Activated T-cell treated with anti-CD3 and anti-CD28 coated beads, Interleukin-2, amount 50 U/mL, for 48 hours (primary cell): Measurements from ENCODE around the gene TERC.

Experiments used
- DNase-seq, 2 experiments: peaks; one replicate each; pipeline ENCODE4 v3.0.0-alpha.2; 2020

TERC gene

GRCh38 chr3:169764882-169765612, at the start of gene TERC:
Gene TERC, minus strand, starts transcription at chr3:169765060.
- peak; percentile 94 to 95 for DNase-seq

GRCh38 chr3:169813757-169814517, 49.1 kb upstream of the TERC start:
- DNase-seq = peak; percentile 82 to 85

DNA sequence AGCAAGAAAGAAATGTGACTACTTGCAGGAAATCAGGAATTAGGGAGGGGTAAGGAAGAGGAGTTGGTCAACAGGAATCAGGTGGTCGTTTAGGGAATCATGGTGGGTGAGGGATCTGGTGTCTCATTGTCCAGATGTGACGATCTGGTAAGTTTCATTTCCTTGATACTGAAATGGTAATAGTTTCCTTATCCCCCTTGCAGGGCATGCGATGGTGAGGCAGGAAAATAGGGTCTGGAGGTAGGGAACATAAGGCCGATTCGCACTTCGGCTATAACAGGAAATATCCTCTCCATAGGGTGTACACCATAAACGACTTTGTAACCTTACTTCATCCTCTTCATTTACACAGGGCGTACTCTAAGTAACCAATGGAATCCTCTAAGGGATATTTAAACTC, 48.4 kb upstream of the TERC start:
- DNase-seq = no peak

- peak; percentile 85 for DNase-seq
Measured at GRCh38 chr3:169812332-169813235, 47.7 kb upstream of the TERC start, which contains the start of the genes LRRC34 and LRRIQ4. Gene LRRC34, minus strand, starts transcription at chr3:169812904. Its CDS starts 356 bp downstream, at chr3:169812548. Gene LRRIQ4, plus strand, starts transcription at chr3:169812870. Its CDS starts 9,052 bp downstream, at chr3:169821922.

- peak; percentile 29 to 37 for DNase-seq
Measured at GRCh38 chr3:169811631-169812331, 46.9 kb upstream of the TERC start.

- DNase-seq = no peak
Measured at GRCh38 chr3:169809230-169809795, 44.5 kb upstream of the TERC start.

DNA sequence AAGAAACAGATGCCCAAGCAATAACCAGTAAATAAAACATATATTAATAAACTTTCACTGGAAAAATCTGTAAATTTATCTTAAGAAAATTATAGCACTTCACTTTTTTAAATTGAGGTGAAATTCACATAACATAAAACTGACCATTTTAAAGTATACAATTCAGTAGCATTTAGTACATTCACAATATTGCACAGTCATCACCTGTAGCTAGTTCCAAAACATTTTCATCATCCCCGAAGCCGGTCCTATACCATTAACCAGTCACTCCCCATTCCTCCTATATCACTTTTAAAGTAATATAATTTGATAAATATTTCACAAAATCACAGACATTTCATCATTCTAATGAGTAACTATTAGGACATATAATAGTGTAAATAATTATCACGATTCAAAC, 39.8 kb upstream of the TERC start:
- DNase-seq = no peak

- DNase-seq = no peak
Measured at GRCh38 chr3:169792359-169792758, 27.5 kb upstream of the TERC start.

DNA sequence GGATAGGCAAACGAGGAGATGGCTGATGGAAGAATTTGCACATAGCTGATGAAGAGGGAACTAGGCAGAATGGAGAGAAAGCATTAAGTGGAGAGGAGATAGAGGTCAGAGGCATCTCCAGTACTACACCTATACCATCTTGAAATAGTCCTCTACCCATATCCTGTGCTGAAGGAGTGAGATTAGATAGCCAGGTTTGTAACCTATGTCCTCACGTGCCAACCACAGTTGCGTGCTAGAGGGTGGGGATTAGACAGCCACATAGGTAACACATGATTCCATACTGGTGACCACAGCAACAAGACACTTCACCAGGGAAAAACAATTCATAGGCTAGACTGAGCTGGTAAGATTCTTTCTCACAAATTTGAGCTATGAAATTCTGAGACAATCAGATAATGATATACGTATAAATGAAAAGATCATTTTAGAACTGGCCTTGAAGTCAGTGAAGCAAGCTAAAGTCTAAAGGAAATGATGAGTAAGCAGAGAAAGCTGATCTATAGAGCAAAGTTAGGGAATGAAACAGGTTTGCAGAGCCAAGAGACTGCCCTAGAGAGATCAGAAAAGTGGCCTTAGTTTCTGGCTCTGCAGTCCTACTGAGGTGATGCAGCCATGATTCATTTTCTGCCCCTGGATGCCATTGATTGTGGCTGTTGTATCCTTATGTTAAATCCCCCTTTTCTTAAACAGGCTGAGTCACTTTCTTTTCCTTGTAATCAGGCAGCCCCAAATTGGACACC, 26.0 kb upstream of the TERC start:
- DNase-seq = no peak

GRCh38 chr3:169790219-169790618, 25.4 kb upstream of the TERC start:
- no peak for DNase-seq

DNA sequence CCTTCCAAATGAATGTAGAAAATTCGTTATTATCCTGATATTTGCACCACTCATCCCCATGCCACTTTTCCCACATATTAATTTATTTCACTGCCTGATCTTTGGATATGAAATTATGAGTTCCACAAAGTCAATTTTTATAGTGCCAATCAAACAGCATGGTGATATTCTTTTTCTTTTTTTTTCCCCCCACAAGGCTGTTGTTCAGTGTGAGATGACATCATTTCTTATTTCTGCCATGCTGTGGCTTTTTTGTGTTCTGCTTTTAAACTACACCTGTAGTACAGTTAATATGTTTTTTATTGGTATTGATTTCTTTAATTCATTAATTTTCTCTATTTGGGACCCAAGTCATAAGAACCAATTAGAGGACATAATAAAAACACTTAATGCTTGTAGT, 22.9 kb upstream of the TERC start:
- no peak for DNase-seq

- no peak for DNase-seq
Measured at GRCh38 chr3:169787120-169787519, 22.3 kb upstream of the TERC start.

DNA sequence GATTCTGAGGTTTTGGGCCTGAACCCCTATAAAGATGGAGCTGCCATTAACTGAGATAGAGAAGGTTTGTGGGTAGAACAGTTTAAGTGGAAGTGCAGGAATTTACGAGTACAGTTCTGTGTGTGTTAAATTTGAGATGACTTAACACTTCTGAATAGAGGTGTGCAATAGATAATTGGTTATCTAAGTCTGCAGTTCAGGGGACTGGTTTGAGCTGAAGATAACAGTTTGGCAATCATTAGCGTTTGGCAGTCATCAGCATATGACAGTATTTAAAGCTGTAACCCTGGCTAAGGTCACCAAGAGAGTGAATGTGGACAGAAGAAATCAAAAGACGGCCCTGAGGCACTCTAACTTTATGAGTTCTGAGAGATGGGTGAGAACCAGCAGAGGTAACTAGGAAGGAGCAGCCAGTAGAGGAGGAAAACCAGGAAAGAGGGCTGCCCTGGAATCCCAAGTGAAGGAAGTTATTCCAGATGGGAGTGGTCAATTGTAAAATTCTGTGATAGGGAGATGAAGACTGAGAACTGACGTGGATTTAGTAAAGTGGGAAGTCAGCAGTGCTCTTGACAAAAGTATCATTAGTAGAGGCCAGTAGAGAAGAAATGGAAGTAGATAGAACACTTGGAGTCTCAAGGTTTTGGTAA, 16.5 kb upstream of the TERC start:
- no peak for DNase-seq

DNA sequence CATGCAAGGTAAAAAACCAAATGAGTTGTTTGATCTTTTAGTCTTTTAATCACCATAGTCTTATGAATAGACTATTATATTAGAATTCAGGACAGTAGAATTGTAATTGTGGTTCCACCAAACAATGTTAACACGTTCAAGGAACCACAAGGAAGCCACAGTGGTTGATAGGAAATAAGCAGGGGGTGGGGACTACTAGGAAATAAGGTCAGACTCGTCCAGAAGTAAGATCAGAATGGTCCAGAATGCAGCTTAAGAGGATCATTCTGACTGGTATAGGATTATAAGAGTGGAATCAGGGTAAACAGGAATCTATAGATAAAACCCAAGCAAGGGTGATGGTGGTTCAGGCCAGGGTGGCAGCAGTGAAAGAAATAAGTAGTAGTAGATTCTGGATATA, 15.9 kb upstream of the TERC start:
- no peak for DNase-seq

DNA sequence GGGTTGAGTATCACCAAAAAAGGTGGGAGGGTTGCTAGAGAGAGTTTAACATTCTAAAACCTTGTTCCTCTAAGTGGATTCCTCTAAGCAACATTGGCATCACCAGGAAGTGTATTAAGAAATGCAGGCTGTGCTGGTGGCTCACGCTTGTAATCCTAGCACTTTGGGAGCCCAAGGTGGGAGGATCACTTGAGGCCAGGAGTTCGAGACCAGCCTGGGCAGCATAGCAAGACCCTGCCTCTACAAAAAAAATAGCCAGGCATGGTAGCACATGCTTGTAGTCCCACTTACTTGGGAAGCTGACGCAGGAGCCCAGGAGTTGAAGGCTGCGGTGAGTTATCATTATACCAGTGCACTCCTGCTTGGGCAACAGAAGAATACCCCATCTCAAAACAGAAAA, 13.0 kb upstream of the TERC start:
- DNase-seq = no peak

DNA sequence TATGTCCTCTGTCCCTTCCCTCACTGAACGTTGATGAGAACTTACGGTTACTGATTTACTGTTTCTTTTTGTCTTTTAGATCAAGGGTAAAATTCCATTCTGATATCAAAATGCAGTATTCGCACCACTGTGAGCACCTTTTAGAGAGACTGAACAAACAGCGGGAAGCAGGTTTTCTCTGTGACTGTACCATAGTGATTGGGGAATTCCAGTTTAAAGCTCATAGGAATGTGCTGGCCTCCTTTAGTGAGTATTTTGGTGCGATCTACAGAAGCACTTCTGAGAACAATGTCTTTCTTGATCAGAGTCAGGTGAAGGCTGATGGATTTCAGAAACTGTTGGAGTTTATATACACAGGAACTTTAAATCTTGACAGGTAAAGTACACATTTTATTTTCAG, 9.3 kb upstream of the TERC start:
- no peak for DNase-seq

DNA sequence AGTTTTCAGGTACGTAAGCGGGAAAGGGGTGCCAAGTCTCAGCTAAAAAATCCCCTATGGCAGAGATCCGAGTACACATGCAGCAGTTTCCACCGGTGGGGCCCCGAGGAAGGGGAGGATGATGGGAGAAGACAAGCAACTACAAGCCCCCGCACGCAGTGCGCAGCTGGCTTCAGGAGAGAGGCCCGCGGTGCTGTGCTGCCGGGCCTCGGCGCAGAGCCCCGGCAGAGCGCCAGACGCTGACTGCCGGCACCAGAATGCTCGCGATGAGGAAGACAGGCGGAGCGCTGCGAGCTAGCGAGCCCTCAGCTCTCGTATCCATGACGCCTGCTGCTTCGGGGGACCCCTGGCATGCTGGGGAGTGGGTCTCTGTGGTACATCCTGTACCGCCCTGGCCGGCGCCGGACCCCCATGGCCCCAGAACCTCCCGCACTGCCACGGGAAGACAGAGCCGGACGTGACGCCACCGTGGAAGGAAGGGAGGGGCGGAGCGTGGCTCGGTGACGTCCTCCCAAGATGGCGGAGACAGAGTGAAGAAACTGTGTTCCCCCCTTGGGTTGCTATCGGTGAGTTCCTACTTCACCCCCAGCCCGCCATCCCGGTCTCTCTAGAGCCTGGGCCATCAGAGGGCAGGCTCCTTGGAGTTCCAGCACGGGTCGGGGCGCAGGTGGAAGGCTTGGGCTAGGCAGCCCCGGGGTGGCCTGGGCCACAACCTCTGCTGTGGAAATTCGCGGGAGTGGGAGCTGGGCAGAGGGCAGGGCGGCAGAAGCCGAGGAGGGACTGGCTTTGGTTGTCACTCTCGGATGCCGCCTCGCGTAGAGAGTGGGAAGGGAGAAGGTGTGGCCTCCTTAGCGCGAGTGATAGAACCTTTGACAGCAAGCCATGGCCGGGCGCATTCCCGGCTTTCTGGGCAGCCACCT, 8.3 kb upstream of the TERC start, which contains the start of gene MYNN:
Gene MYNN, plus strand, starts transcription at position 500 of the 920 bp plus-strand sequence. CDS start 900 bp downstream, outside the sequence.
- peak; percentile 95 for DNase-seq

DNA sequence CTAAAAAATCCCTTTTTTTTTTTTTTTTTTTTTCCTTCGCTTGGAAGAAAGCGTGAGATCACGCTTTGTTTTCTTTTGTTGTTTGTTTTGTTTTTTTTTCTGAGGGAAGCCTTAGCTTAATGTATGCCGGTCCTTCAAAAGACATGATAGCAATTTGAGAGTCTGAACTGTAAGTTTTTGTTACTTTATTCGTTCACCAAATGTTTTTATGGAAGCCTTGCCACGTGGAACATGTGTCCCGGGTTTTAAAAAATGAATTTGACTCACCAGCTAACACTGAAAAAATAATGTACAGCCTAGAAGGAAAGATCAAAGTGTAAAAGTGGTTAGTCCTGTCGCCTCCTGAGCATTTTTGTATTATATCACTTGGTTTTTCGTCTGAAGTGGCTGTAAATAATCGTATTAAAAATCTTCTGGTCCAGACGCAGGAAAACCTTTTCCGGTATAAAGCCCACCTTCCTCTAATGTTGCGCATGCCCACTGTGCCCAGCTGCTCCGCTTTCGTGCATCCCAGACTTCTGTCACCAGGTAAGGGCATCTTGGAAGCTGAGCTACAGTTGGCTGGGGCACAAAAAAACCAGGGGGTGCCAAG, 7.5 kb upstream of the TERC start:
- DNase-seq = no peak
